Activated T-cell treated with anti-CD3 and anti-CD28 coated beads for 24 hours (primary cell): Measurements from ENCODE around the gene PTK7.
"Not testable (repeated sequence)": the region's sequence is repeated elsewhere in the genome, so short reads cannot be mapped to it uniquely, and the experiment has no call there.

Experiments
- DNase-seq: peaks from one replicate; pipeline ENCODE4 v3.0.0-alpha.2; 2020; ENCODE audit warnings: low read depth

The PTK7 gene

DNA sequence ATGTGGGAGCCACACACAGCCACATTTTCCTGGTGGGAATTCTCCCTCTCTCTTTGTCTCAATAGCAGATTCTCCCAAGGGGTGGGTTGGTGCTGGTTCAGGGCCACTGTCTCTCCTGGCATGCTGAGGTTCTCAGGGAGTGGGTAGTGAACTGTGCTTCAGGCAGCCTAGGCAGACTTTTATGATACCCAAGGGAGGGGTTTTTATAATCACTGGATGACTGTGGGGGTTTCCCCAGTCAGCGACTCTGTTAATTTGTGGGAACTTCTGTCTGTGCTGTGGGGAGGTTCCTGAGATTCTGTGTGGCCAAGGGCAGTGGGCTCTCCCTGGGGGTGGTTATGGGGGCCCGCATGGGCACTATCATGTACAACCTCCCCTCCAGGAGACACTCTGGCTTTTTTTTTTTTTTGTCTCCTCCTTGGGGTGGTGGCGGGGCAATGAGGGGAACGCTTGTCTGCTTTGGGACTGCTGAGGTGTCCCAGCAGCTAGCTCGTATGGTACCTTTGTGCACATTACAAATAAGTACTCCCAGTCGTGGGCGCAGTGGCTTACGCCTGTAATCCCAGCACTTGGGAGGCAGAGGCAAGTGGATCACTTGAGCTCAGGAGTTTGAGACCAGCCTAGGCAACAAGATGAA is 10.0 kb downstream of the PTK7 start:
- DNase-seq: no peak

DNA sequence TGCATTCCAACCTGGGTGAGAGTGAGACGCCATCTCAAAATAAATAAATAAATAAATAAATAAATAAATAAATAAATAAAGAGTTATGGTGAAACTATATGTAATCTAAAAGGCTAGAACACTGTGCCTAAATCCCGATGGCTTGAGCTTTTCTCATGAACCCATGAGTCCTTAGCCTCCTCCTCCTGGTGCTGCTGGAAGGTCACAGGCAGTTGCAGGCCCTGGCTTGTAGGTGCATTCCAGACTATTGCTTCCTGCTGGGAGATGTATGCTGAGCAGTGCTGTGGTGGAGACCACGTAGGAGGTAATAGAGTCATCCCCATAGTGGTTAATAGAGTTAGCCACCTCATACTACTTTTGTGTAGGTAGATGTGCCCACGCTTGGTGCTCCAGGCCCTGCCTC is 12.5 kb downstream of the PTK7 start:
- no peak for DNase-seq

DNA sequence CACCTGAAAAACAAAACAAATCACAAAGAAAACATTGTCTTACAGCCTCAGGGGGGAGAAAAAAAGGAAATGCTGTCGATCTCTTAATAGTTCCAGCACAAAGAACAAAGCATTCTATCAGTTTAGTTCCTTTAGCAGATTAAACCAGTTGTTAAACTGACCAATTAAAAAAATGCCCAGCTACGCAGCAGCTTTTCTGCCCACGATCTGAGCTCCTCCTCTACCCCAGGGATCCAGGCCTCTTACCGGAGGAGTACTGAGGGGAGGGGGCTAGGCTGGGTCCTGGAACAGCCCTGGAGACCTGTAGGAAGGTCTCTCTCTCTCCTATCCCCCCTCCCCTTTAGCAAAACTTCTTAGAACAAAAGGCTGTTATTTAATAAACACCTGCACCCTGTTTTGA is 13.4 kb downstream of the PTK7 start:
- no peak for DNase-seq

DNA sequence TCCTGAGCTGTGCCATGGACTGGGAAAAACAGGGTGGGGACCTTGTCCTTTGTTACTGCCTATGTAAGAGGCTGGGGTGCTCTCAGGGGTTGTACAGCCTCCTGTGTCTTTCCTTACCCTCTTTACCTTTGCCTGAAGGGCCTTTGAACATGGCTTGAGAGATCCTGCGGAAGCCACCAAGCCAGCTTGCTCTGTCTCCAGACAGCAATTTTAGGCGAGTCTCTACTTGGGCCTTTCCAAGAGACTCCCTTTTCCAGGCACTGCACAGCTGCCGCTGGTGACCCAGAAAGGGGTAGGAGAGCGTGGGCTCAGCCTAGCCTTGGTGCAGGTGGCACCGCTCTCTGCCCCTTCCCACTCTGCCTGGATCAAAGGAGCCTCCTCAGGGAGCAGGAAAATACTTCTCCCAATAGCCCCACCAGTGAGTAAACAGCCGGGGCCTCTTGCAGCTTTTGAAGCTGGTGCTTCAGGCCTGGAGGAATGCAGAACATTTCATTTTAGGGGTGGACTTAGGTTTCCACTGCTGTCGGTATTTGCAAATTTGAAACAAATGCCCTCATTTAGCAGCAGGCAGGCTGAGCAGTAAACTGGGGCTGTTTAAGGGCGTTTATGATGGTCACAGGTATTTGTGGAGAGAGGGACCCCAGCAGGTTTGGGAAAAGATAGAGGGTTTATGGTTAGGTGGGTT is 13.9 kb downstream of the PTK7 start:
- no peak for DNase-seq

DNA sequence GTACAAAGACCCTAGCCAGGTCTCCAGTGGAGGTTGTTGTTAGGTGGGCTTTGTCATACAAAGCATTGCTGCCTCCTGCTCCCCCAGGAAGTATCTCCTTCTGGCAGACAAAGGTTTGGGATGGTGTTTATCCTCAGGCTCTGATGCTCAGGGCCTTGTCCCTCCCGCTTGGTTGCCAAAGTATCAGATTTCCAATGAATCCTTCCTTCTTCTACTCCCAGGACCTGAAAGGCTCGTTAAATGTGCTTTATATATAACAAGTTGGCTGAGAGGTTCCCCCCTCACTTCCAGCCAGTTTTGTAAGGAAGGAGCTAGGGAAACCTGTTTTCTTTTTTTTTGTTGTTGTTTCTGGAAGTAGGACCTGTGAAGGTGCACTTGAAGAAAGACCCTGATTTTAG is 14.4 kb downstream of the PTK7 start:
- no peak for DNase-seq

DNA sequence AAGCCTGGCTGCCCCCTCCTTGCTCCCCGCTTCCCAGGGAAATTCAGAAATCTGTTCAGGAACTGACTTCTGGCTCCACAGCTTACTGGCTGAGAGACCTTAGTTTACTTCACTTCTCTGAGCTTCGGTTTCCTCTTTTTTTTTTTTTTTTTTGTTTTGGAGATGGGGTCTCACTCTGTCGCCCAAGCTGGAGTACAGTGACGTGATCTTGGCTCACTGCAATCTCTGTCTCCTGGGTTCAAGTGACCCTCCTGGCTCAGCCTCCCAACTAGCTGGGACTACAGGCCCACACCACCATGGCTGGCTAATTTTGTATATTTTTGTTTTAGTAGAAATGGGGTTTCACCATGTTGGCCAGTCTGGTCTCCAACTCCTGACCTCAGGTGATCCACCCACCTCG is 14.9 kb downstream of the PTK7 start:
- no peak for DNase-seq

DNA sequence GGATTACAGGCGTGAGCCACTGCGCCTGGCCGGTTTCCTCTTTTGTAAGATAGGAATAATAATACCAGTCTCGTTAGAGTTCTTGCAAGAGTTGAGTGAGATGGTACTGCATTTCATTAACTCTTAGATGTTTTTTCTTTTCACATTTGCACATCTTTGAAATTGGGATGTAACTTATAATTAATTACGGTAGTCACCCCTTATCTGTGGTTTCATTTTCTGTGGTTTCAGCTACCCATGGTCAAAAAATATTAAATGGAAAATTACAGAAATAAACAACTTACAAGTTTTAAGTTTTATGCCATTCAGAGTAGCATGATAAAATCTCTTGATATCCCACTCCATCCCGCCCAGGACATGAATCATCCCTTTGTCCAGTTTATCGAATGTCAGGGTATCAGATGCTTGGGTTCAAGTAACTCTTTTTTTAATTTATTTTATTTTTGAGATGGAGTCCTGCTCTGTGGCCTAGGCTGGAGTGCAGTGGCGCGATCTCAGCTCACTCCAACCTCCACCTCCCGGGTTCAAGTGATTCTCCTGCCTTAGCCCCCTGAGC is 15.4 kb downstream of the PTK7 start:
- no peak for DNase-seq

DNA sequence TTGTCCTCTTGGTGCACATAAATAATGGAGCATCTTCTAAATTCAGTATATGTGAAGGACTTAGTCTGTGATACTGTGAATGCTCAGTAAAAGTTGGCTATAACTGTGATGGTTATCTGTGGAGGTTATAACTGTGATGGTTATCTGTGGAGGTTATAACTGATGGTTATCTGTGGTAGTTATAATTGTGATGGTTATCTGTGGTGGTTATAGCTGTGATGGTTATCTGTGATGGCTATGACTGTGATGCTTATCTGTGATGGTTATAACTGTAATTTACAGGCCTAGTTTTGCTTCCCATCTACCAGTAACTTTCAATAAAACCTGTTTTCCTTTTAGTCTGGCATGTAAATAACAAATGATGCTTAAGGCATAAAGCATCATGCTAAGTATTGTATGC is 16.5 kb downstream of the PTK7 start:
- no peak for DNase-seq

DNA sequence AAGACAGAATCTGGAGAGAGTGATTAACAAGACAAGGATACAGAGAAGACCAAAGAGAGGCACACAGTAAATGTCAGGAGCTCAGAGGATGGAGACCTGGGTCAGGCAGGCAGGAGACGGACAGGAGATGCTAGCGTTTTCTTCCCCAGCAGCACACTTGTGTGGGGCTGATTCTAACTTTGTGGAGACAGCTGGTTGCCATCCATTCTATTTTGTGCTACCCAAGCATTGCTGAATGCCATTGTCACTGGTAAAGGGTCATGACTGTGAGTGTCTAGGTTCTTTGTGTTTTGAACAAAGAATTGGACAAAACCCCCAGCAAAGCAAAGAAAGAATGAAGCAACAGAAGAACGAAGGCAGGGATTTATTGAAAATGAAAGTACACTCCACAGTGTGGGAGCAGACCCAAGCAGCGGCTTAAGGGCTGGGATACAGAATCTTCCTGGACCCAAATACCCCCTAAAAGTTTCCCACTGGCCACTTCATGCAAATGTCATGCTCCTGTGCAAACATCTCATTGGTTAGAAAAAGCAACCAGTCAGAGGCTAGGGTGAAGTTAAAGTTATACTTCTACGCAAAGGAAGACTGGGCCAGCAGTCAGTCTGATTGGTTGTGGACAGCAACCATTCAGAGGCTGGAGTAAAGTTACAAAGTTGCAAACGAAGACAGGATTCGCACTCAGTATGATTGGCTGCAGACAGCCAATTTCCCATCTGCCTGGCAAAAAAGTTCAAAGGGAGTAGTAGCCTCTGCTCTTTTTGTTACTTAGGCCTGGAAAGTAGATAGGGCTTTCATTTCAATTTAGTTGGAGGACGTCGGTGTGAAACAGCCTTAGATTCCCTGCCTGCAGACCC is 17.5 kb downstream of the PTK7 start:
- no peak for DNase-seq

DNA sequence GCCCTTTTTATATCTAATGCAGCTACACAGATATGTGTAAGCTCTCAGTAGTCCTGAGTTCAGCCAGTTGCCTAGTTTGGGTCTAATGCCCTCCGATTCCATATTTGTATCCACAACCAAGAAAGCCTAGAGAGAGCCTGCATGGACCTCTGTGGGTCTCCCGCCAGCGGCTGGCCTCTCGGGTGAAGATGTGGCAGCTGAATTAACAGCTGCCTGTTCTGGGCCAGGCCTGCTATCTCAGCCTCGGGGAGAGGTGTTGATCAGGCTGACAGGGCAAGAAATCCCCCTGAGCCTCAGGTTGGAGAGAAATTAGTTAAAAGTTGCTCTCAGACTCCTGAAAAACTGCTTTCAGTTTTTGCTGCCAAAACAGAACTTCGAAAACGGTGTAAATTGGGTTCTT is 19.8 kb downstream of the PTK7 start:
- DNase-seq: no peak

DNA sequence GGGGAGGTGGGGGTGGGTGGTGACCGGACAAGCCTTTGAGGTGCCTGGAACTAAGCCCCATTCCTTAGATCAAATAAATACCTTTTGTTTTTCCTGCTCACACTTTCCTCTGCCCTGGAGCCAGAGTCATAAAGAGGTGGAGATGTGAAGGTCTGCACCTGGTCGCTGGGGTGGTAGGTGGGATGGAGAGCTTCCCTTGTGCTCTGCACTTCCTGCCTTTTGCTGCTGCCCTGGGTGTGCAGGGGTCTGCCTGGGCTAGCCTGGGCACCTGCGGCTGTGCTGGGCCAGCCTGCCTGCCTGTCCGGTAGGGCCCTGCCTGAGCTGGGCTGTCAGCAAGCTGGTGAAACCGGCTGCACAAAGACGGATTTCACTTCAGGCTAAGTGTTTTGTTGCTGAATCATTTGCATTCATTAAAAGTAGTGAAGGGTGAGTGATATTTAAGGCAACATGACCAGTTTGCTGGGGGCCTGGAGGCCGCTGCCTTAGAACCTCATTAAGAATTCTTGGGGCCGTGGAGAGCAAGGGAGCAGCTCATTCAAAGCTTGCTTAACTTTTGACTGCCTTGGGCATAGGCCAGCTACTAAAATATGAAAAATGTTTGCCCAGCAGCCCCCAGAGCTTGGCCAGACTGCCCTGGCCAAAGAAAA is 20.5 kb downstream of the PTK7 start:
- no peak for DNase-seq

DNA sequence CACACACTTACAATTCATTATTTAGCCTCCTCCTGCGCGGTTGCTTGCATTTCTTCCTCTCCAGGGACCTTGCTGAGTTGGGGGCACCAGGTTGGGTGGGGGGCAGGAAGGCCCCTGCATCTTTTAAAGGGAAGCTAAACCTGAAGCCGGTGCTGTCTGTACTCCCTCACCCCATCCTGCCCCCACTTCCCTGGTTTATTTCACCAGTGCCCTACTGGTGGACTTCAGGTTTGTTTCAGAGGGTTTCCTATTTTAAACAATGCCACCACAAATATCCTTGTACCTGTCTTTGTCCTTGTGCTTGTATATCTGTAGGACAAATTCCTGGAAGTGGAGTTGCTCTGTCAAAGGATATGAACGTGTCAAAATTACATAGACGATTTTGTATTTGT is 21.0 kb downstream of the PTK7 start:
- no peak for DNase-seq

DNA sequence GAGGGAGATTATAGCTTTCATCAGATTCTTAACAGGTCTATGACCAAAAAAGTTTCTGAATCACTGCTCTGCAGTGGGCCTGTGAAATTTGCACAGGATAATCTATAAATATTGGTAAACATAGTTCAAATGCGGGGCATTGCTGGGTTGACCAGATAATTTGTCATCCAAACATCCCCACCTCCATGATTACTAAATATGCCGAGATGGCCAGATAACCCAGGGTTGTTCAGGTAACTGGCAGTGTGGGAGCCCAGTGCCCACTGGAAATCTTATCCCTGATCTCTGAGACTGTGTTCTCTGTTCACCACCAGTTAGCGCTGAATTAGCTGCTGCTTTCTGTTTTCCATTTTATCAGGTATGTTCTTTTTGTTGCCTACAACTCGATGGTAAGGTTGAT is 21.4 kb downstream of the PTK7 start:
- no peak for DNase-seq

DNA sequence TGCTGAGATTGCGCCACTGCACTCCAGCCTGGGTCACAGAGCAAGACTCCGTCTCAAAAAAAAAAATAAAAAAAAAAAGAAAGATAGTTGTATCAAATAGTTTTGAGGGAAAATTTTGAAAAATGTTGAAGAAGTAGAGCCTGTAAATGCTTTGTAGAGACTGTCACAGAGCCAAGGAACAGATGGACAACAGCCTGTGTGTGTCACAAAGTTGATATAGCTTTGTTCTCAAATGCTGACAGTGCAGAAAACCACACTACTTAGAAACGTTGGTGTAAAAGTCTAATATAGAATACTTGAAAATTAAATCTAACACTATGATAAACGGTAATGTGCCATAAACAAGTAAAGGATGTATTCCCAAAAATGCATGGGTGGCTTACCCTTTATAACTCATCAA is 25.4 kb downstream of the PTK7 start:
- DNase-seq: no peak

DNA sequence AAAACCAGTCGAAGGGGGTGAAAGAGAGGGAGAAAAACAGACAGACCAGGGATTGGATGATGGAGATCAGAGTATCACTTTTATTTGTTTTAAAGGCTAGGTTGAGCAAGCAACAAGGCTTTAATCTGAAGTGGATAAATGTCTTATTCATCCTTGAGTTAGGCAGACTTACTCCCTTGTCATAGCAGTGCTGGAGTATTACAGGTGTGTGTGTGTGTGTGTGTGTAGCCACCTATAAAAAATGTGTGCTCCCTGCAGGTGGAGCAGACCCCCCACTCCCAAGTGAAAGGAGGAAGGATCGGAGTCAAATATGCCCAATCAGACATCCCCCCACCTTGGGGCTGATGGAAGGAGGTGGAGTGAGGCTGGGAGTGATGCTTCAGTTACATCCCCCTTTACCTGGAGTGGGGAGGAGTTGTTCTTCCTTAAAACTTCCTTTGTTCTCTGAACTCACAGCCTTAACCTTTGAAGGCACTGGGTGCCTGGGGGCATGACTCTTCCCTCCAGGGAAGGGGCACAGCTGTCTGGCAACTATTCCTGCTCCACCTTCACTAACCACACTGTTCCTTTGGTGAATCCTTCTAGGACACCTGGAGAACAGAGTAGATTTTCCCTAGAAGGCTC is 27.3 kb downstream of the PTK7 start:
- DNase-seq: no peak

DNA sequence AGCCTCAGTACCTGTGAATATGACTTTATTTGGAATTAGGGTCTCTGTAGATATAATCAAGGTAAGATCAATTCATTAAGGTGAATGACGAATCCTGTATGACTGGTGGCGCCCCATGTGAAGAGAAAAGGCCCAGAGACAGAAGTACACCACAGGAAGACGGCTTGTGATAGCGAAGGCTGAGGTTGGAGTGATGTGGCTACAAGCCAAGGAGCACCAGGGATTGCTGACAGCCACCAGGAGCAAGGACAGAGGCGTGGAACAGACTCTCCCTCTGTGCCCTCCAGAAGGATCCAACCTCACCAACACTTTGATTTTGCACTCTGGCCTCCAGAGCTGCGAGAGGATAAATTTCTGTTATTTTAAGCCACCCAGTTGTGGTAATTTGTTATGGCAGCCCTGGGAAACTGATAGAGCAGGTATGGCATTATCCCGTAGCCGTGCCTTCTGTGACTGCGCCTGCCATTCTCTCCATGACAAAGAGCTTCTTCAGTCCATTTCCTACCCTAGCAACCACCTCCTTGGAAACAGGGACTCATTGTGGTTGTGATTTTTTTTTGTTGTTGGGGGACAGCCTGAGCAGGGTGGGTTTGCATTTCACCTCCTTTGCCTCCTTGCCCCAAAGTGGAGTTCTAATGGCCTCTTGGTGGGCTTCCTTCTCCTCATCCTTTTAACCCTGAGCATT is 29.6 kb downstream of the PTK7 start:
- no peak for DNase-seq

DNA sequence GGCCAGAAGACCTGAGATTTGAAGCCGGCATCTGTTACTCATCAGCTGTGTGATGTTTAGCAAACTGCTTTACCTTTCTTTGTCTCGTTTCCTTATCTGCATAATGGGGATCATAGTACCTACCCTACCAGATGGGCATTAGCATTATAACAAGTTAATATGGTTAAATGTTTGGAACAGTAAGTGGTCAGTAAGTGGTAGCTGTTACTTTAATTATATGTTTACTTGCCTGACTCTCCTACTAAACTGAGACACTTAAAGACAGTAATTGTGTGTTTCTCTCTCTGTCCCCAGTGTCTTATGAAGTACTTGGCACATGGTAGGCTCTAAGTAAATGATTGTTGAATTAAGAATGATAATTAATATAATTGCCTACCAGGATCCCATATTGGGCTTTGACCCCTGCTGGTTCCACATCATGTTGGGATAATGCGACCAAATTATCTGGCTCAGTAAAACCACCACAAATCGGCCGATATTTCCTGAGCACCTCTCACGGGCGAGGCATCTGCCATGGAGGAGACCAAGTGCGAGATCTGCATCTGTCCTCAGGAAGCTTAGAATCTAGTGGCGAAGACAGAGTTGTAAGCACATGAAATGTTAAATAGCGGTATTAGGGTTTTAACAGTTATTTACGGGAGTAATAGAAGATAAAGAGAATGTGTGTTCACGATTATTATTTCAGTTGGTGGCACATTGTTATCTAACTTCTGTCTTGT is 31.4 kb downstream of the PTK7 start:
- no peak for DNase-seq

DNA sequence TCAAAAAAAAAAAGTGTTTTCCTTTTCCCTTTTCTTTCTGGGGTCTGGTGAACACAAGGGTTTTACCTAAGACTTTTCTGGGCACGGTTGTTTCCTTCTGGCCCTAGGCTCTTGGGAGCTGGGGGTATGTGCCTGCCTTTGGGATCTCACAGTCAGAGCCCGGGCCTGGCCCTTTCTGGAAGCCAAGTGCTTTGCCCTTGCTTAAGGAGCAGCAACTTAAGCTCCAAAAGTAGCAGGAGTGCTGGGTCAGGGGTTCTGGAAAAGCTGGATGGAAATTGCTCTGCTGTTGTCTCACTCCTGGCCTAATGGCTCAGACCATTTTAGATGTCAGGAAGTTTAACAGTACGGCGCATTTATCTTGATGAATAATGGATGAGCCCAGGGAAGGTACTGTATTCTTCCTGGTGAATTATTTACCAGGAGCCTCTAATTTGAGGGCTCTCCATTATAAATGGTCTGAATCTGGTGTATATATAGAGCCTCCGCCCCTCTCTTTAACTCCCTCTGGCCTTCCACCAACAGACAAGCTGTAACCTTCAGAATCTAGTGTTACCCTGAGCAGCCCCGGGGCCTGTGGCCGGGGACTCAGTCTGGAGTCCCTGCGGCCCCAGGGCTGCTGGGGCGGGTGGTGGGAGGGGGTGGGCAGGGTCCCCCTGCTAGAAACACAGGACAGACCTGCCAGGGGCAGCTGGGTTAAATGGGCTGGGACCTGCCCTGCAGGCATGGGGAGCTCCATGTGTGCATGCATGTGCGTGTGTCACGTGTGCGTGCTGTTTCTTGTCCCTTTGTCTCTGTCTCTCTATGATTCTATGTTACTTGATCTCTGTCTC is 37.5 kb downstream of the PTK7 start:
- DNase-seq: no peak

DNA sequence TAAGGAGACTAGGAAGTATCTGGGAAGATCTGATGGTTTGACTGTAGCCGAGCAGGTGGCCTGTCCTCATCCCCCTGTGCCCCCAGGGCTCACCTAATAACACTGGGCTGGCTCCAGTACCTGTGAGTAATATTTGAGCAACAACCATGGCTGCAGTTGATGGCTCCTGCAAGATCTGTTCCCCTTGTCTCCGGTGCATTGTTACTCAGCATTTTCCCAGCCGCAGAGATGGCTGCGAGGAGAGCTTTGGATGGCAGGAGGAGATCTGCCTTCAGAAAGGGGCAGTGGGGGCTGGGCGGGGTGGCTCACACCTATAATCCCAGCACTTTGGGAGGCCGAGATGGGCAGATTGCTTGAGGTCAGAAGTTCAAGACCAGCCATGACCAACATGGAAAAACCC is 39.3 kb downstream of the PTK7 start:
- no peak for DNase-seq

DNA sequence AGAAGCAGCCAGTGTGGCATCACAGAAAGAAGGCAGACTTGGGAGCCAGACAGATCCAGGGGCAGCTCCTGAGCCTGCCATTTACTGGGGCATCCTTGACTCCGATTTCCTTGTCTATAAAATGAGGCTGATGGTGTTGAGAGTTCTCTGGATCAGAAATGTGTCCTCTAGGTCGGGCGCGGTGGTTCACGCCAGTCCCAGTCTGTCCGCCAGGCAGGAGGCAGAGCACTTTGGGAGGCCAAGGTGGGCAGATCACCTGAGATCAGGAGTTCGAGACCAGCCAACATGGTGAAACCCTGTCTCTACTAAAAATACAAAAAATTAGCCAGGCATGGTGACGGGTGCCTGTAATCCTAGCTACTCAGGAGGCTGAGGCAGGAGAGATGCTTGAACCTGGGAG is 41.4 kb downstream of the PTK7 start:
- not testable (repeated sequence) for DNase-seq
